IMR-90 (cell line): ENCODE data around the gene ZNF563. TPM values are rescaled to one million over a fixed set of nuclear protein-coding genes. Genes with fewer than 3 reads are reported as not detected.

Experiments
- ATAC-seq: fragments of 200-7000 bp; cut with Tn5 transposase; 2 replicates; pipeline ENCODE4 v1.9.1; 2020; ENCODE audit warnings: low read depth, mild to moderate bottlenecking, moderate library complexity
- BruUV-seq: library from RNA; stranded (reverse); fragments of 400-500 nt; replicated peaks from 2 replicates; lab custom pipeline; 2021; lab: Mats Ljungman, UMichigan
- CTCF ChIA-PET: fragments of 300-600 bp; formaldehyde crosslinking; extraction: SDS; loops from one replicate; lab custom pipeline; 2021; ENCODE audit warnings: antibody characterized with exemption; lab: Yijun Ruan, JAX
- POLR2A ChIA-PET: fragments of 300-600 bp; sonication (Branson Sonifier 250); formaldehyde crosslinking; loops from one replicate; lab custom pipeline; 2022; ENCODE audit warnings: antibody characterized with exemption; ENCODE audit not compliant: unreplicated experiment; lab: Charles Lee
- DNase-seq: peaks from one replicate; pipeline ENCODE4 v3.0.0; 2013
- H2AFZ ChIP-seq: replicated peaks from 2 replicates; pipeline ENCODE3; 2013; ENCODE audit warnings: low read length, mild to moderate bottlenecking; ENCODE audit not compliant: poor library complexity
- H2AK5ac ChIP-seq: 2 replicates; pipeline ENCODE4 v1.6.1; 2013; ENCODE audit warnings: low read depth, low read length, inconsistent platforms
- H2AK9ac ChIP-seq: replicated peaks from 2 replicates; pipeline ENCODE3; 2013; ENCODE audit warnings: mild to moderate bottlenecking, low read depth, low read length, moderate library complexity; ENCODE audit not compliant: poor library complexity
- H2BK120ac ChIP-seq: 2 replicates; pipeline ENCODE4 v1.6.1; 2013; ENCODE audit warnings: low read depth, low read length, inconsistent platforms
- H2BK15ac ChIP-seq: 3 replicates; pipeline ENCODE4 v1.6.1; 2013; ENCODE audit warnings: low read depth, low read length, inconsistent platforms
- H2BK20ac ChIP-seq: 2 replicates; pipeline ENCODE4 v1.6.1; 2013; ENCODE audit warnings: low read depth, mild to moderate bottlenecking, inconsistent platforms, low read length, moderate library complexity
- H2BK5ac ChIP-seq: 2 replicates; pipeline ENCODE4 v1.6.1; 2013; ENCODE audit warnings: mild to moderate bottlenecking, low read depth, low read length, inconsistent platforms; ENCODE audit not compliant: poor library complexity, severe bottlenecking
- H3K14ac ChIP-seq: replicated peaks from 2 replicates; pipeline ENCODE4 v1.6.1; 2013; ENCODE audit warnings: low read depth, low read length, inconsistent platforms
- H3K18ac ChIP-seq: 2 replicates; pipeline ENCODE4 v1.6.1; 2013; ENCODE audit warnings: low read depth, low read length, control low read depth
- H3K23ac ChIP-seq: 2 replicates; pipeline ENCODE4 v1.6.1; 2013; ENCODE audit warnings: low read depth, low read length, inconsistent platforms
- H3K27ac ChIP-seq: 2 replicates; pipeline ENCODE4 v1.5.1; 2013; ENCODE audit warnings: mild to moderate bottlenecking, control low read depth, low read length; ENCODE audit not compliant: insufficient read depth
- H3K27me3 ChIP-seq: 2 replicates; pipeline ENCODE4 v1.6.1; 2013; ENCODE audit warnings: low read length; ENCODE audit not compliant: control insufficient read depth, insufficient read depth
- H3K36me3 ChIP-seq: 2 replicates; pipeline ENCODE4 v1.6.1; 2013; ENCODE audit warnings: low read length, mixed read lengths; ENCODE audit not compliant: control insufficient read depth, insufficient read depth
- H3K4ac ChIP-seq: 2 replicates; pipeline ENCODE4 v1.6.1; 2013; ENCODE audit warnings: low read depth, low read length, inconsistent platforms
- H3K4me1 ChIP-seq: 2 replicates; pipeline ENCODE4 v1.6.1; 2013; ENCODE audit warnings: low read length, mixed read lengths; ENCODE audit not compliant: control insufficient read depth, insufficient read depth
- H3K4me2 ChIP-seq: 2 replicates; pipeline ENCODE4 v1.6.1; 2013; ENCODE audit warnings: low read depth, mild to moderate bottlenecking, control low read depth, low read length, moderate library complexity
- H3K4me3 ChIP-seq: 2 replicates; pipeline ENCODE4 v1.5.1; 2013; ENCODE audit warnings: low read depth, mild to moderate bottlenecking, control low read depth, low read length, moderate library complexity; ENCODE audit not compliant: insufficient read depth
- H3K56ac ChIP-seq: 2 replicates; pipeline ENCODE4 v1.6.1; 2013; ENCODE audit warnings: low read length, inconsistent platforms; ENCODE audit not compliant: insufficient read depth; ENCODE audit errors: extremely low read depth
- H3K79me1 ChIP-seq, 2 experiments: 2 replicates each; pipeline ENCODE4 v1.6.1; 2013; ENCODE audit warnings: low read length in 2 of 2, inconsistent platforms in 1 of 2, low read depth in 1 of 2
- H3K9ac ChIP-seq: 2 replicates; pipeline ENCODE4 v1.6.1; 2013; ENCODE audit warnings: low read depth, low read length, control low read depth
- H3K9me1 ChIP-seq: 2 replicates; pipeline ENCODE4 v1.6.1; 2013; ENCODE audit warnings: low read length, inconsistent platforms; ENCODE audit not compliant: insufficient read depth
- H3K9me3 ChIP-seq: 2 replicates; pipeline ENCODE4 v1.6.1; 2013; ENCODE audit warnings: low read length; ENCODE audit not compliant: control insufficient read depth, insufficient read depth
- H4K20me1 ChIP-seq: 2 replicates; pipeline ENCODE4 v1.6.1; 2013; ENCODE audit warnings: low read length, inconsistent platforms; ENCODE audit not compliant: insufficient read depth
- H4K5ac ChIP-seq: 2 replicates; pipeline ENCODE4 v1.6.1; 2013; ENCODE audit warnings: mild to moderate bottlenecking, low read depth, low read length, control low read depth
- H4K8ac ChIP-seq, 2 experiments: 2 replicates each; pipeline ENCODE4 v1.6.1; 2013; ENCODE audit warnings: low read depth in 2 of 2, low read length in 2 of 2, control low read depth in 1 of 2, inconsistent platforms in 1 of 2
- H4K91ac ChIP-seq: 2 replicates; pipeline ENCODE4 v1.6.1; 2013; ENCODE audit warnings: low read depth, low read length, inconsistent platforms; ENCODE audit not compliant: insufficient read depth
- BHLHE40 ChIP-seq: fragments of 150-350 bp; IDR thresholded peaks from 2 replicates; pipeline ENCODE4 v1.6.1; 2016; ENCODE audit warnings: mild to moderate bottlenecking, low read depth, low read length
- CEBPB ChIP-seq: IDR thresholded peaks from 2 replicates; pipeline ENCODE4 v1.6.1; 2012; ENCODE audit warnings: low read depth, low read length, improper control_type of control experiment
- CHD1 ChIP-seq: IDR thresholded peaks from 2 replicates; pipeline ENCODE4 v1.6.1; 2012; ENCODE audit warnings: low read depth, low read length, improper control_type of control experiment
- FOS ChIP-seq: fragments of 150-350 bp; IDR thresholded peaks from 2 replicates; pipeline ENCODE4 v1.6.1; 2016; ENCODE audit warnings: low read depth, low read length
- MAFK ChIP-seq: IDR thresholded peaks from 2 replicates; pipeline ENCODE4 v1.6.1; 2012; ENCODE audit warnings: low read depth, low read length, improper control_type of control experiment
- MAZ ChIP-seq: IDR thresholded peaks from 2 replicates; pipeline ENCODE4 v1.6.1; 2012; ENCODE audit warnings: low read depth, mild to moderate bottlenecking, low read length, improper control_type of control experiment, moderate library complexity, borderline replicate concordance
- MXI1 ChIP-seq: IDR thresholded peaks from 2 replicates; pipeline ENCODE4 v1.6.1; 2012; ENCODE audit warnings: low read depth, mild to moderate bottlenecking, low read length, moderate library complexity, borderline replicate concordance
- NFE2L2 ChIP-seq: fragments of 150-350 bp; IDR thresholded peaks from 2 replicates; pipeline ENCODE4 v1.6.1; 2016; ENCODE audit warnings: low read depth, mild to moderate bottlenecking, low read length
- POLR2A ChIP-seq: IDR thresholded peaks from 2 replicates; pipeline ENCODE4 v1.6.1; 2012; ENCODE audit warnings: mild to moderate bottlenecking, low read depth, low read length
- RAD21 ChIP-seq: IDR thresholded peaks from 2 replicates; pipeline ENCODE4 v1.6.1; 2012; ENCODE audit warnings: low read length, improper control_type of control experiment
- RCOR1 ChIP-seq: IDR thresholded peaks from 2 replicates; pipeline ENCODE4 v1.6.1; 2012; ENCODE audit warnings: mild to moderate bottlenecking, low read length, improper control_type of control experiment; ENCODE audit not compliant: insufficient replicate concordance
- RFX5 ChIP-seq: IDR thresholded peaks from 2 replicates; pipeline ENCODE4 v1.8.0; 2012; ENCODE audit warnings: low read depth, mild to moderate bottlenecking, low read length, moderate library complexity
- SMC3 ChIP-seq: fragments of 150-350 bp; IDR thresholded peaks from 2 replicates; pipeline ENCODE4 v1.6.1; 2016; ENCODE audit warnings: low read depth, mild to moderate bottlenecking, antibody characterized with exemption, low read length, moderate library complexity
- WGBS, 2 experiments: methylation state at CpG; one replicate each; pipeline versions ENCODE4 v1.1.5 to v1.1.7; 2013; ENCODE audit warnings: missing lambda C conversion rate in 2 of 2; ENCODE audit not compliant: insufficient read length in 1 of 2; ENCODE audit errors: extremely low coverage in 2 of 2; 5-methylcytosine and 5-hydroxymethylcytosine counted together
- dilution Hi-C: fragments of 300-500 bp; cut with HindIII; formaldehyde crosslinking; loops from one replicate; pipeline ENCODE4 v1.14.3; 2018; ENCODE audit warnings: low sequenced_read_pairs; ENCODE audit not compliant: unreplicated experiment
- in situ Hi-C: fragments of 300-500 bp; cut with MboI; formaldehyde crosslinking; loops from 3 replicates; pipeline ENCODE4 v1.14.3; 2019; ENCODE audit warnings: low sequenced_read_pairs, inconsistent platforms, mixed read lengths
- intact Hi-C: fragments of 100-400 bp; cut with micrococcal nuclease; formaldehyde crosslinking; loops from 2 replicates; pipeline ENCODE4 v1.10.0; 2022
- polyA plus RNA-seq, 3 experiments: library from polyadenylated mRNA; depleted of rRNA; stranded (reverse); fragments of >200 nt; gene quantifications; 2 replicates each; pipeline ENCODE4 v1.2.3, GENCODE V29; 2012; ENCODE audit warnings: low replicate concordance in 1 of 3
- total RNA-seq: library from RNA; depleted of rRNA; stranded (reverse); fragments of >200 nt; gene quantifications from 2 replicates; pipeline ENCODE4 v1.2.3, GENCODE V29; 2012
- TF ChIP-seq, protein P1 (sequence below): conservative IDR thresholded peaks from 2 replicates; pipeline ENCODE4 v1.5.1; 2012; ENCODE audit warnings: mild to moderate bottlenecking, low read depth, low read length, improper control_type of control experiment
- TF ChIP-seq, protein P2 (sequence below): fragments of 150-350 bp; IDR thresholded peaks from 2 replicates; pipeline ENCODE4 v1.6.1; 2017; ENCODE audit warnings: mild to moderate bottlenecking, antibody characterized with exemption, low read length, low read depth
- TF ChIP-seq, protein P3 (sequence below): fragments of 150-350 bp; IDR thresholded peaks from 2 replicates; pipeline ENCODE4 v1.6.1; 2016; ENCODE audit warnings: low read depth, mild to moderate bottlenecking, low read length, moderate library complexity, borderline replicate concordance

Gene ZNF563
- total and polyA plus RNA-seq, 2 of the 4 experiments (the other 2 are of a cell fraction): 1.3 to 2.0 TPM

GRCh38 chr19:12374026-12374425 lies 40.6 kb upstream of the ZNF563 start:
- no peaks in the 10 kb centered on the region for H3K4me1 ChIP-seq
- H3K36me3 ChIP-seq: no peaks in the 10 kb centered on the region
- H2AK5ac ChIP-seq: no peak overlapping the region
- DNase-seq (no peak), ATAC-seq (no peak)
- no peak overlapping the region for H2BK5ac ChIP-seq
- H3K4ac ChIP-seq: no peak overlapping the region
- in situ Hi-C loops (no loop called here), dilution Hi-C loops (no loop called here), intact Hi-C loops (no loop called here)
- no peak overlapping the region for H4K91ac ChIP-seq
- no peak overlapping the region for H3K9ac ChIP-seq
- CTCF ChIA-PET: no interaction called here
- no peak overlapping the region for H2BK20ac ChIP-seq
- no peak overlapping the region for H4K8ac ChIP-seq
- no TSS peak for BruUV-seq
- no peak overlapping the region for H3K56ac ChIP-seq
- H4K5ac ChIP-seq: no peak overlapping the region
- POLR2A ChIA-PET: no interaction called here
- no peak overlapping the region for H3K4me2 ChIP-seq
- H3K14ac ChIP-seq: no peak overlapping the region
- H3K79me1 ChIP-seq: no peaks in the 10 kb centered on the region
- H3K27ac ChIP-seq: no peak overlapping the region
- H2BK15ac ChIP-seq: no peak overlapping the region
- no peaks in the 10 kb centered on the region for H3K9me1 ChIP-seq
- H4K20me1 ChIP-seq: no peaks in the 10 kb centered on the region
- H2AK9ac ChIP-seq: no peak overlapping the region
- no peaks in the 10 kb centered on the region for H3K27me3 ChIP-seq
- H3K9me3 ChIP-seq: peaks cover 19% of the 10 kb centered on the region
- H3K4me3 ChIP-seq: no peak overlapping the region
- TF ChIP-seq MAZ: no peak
- TF ChIP-seq MXI1: no peak
- TF ChIP-seq, protein P1, sequence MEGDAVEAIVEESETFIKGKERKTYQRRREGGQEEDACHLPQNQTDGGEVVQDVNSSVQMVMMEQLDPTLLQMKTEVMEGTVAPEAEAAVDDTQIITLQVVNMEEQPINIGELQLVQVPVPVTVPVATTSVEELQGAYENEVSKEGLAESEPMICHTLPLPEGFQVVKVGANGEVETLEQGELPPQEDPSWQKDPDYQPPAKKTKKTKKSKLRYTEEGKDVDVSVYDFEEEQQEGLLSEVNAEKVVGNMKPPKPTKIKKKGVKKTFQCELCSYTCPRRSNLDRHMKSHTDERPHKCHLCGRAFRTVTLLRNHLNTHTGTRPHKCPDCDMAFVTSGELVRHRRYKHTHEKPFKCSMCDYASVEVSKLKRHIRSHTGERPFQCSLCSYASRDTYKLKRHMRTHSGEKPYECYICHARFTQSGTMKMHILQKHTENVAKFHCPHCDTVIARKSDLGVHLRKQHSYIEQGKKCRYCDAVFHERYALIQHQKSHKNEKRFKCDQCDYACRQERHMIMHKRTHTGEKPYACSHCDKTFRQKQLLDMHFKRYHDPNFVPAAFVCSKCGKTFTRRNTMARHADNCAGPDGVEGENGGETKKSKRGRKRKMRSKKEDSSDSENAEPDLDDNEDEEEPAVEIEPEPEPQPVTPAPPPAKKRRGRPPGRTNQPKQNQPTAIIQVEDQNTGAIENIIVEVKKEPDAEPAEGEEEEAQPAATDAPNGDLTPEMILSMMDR: no peak
- TF ChIP-seq POLR2A: no peak
- no peak for TF ChIP-seq NFE2L2
- TF ChIP-seq RCOR1: no peak
- no peak for TF ChIP-seq BHLHE40
- no peak for TF ChIP-seq FOS
- TF ChIP-seq, protein P2, sequence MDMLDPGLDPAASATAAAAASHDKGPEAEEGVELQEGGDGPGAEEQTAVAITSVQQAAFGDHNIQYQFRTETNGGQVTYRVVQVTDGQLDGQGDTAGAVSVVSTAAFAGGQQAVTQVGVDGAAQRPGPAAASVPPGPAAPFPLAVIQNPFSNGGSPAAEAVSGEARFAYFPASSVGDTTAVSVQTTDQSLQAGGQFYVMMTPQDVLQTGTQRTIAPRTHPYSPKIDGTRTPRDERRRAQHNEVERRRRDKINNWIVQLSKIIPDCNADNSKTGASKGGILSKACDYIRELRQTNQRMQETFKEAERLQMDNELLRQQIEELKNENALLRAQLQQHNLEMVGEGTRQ: no peak
- TF ChIP-seq CHD1: no peak
- no peak for TF ChIP-seq RFX5
- no peak for TF ChIP-seq SMC3
- TF ChIP-seq MAFK: no peak
- no peak for TF ChIP-seq RAD21
- no peak for TF ChIP-seq CEBPB
- TF ChIP-seq, protein P3, sequence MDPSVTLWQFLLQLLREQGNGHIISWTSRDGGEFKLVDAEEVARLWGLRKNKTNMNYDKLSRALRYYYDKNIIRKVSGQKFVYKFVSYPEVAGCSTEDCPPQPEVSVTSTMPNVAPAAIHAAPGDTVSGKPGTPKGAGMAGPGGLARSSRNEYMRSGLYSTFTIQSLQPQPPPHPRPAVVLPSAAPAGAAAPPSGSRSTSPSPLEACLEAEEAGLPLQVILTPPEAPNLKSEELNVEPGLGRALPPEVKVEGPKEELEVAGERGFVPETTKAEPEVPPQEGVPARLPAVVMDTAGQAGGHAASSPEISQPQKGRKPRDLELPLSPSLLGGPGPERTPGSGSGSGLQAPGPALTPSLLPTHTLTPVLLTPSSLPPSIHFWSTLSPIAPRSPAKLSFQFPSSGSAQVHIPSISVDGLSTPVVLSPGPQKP: no peak
- no peak overlapping the region for H3K23ac ChIP-seq
- no CpG with 5 or more reads among the region's 1 CpG for WGBS, 2 experiments
- no peak overlapping the region for H2AFZ ChIP-seq
- no peak overlapping the region for H2BK120ac ChIP-seq
- H3K18ac ChIP-seq: no peak overlapping the region
